ENCODE results near the gene PAX6. TPM values are rescaled to one million over a fixed set of nuclear protein-coding genes. Genes with fewer than 3 reads are reported as not detected.
A peak's percentile ranks its signal among the peaks of the same experiment; 100 is the strongest.

The PAX6 gene
- total and polyA plus RNA-seq, 4 donors = 0.23 to 0.38 TPM; not detected in 2

DNA sequence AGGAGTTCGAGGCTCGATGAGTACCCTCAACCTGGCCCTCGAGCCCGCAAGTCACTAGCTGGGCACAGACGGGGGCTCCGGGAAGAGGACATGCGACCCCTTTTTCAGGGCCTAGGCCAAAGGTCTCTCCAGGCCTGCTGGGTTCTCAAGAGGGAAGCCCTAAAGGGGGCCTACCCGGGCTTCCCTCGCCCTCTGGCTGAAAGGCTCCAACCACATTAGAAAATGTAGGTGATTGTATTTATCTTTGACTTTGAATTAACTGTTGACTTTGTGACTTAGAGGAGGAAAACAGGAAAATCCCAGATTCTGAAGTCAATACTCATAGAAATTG is 7.3 kb upstream of the PAX6 start:
- DNase-seq = no peak
- H3K4me3 ChIP-seq (ENCODE audit: low read length in 2 of 2) = no peak overlapping the region
- no peak overlapping the region for H3K27ac ChIP-seq (ENCODE audit: low read depth in 1 of 2, low read length in 2 of 2)
- WGBS, 2 donors = 20 to 22% methylated on average over 9 of the region's 9 CpGs
- H3K9me3 ChIP-seq (ENCODE audit: control insufficient read depth, low read length) = no peaks in the 10 kb centered on the region
- H3K4me1 ChIP-seq (ENCODE audit: control insufficient read depth in 1 of 2, insufficient read depth in 2 of 2, low read length in 2 of 2) = no peaks in the 10 kb centered on the region
- no peaks in the 10 kb centered on the region for H3K36me3 ChIP-seq (ENCODE audit: control insufficient read depth in 1 of 2, insufficient read depth in 2 of 2, low read length in 1 of 2)
- ATAC-seq (ENCODE audit: low FRiP score) = no peak
- H3K27me3 ChIP-seq (ENCODE audit: control insufficient read depth in 1 of 2, insufficient read depth in 2 of 2, low read length in 1 of 2) = peaks cover 0 to 2% of the 10 kb centered on the region in 2 donors
- intact Hi-C loops (cut with DNase I) = no loop called here

DNA sequence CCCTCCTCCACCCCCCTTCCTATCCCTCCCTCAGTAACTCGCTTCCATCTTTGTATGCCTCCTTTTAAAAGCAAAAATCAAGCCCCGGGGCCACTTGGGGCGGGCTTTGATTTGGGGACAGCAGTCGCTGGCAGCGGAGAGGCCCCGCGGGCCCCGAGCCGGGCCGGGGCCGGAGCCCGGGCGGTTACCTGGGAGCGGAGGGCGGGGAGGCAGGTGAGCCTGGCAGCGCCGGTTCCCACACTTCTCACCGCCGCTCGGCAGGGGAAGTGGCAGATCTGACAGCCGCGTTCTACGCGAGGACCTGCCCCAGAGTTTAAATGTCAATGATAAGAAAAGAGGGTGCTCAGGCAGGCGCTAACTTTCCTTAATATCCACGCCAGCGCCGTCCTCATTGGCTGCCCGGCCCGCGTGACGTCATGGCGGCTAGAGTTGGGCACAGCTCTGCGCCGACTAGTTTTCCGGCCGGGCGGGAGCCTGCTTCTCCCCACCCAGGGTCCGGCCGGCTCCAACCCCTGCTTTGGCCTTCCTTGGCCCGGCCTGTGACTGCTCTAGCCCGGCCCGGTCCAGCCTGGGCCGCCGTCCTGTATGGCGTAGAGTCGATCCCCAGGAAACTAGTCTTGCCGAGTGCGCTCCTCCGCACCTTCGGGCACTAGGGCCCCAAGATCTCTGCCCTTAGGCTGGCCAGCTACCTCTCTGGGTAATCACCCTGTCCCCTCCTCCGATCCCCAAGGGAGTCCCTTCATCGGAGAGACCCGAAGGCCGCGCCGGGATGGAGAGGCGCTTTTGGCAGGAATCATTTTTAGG is 6.7 kb upstream of the PAX6 start:
- peaks cover 0 to 2% of the 10 kb centered on the region in 2 donors for H3K27me3 ChIP-seq (ENCODE audit: control insufficient read depth in 1 of 2, insufficient read depth in 2 of 2, low read length in 1 of 2)
- WGBS, 2 donors = 4 to 5% methylated on average over 55 to 58 of the region's 58 CpGs
- no peak overlapping the region for H3K4me3 ChIP-seq (ENCODE audit: low read length in 2 of 2)
- no peak for DNase-seq
- intact Hi-C loops (cut with DNase I) = no loop called here
- no peaks in the 10 kb centered on the region for H3K36me3 ChIP-seq (ENCODE audit: control insufficient read depth in 1 of 2, insufficient read depth in 2 of 2, low read length in 1 of 2)
- ATAC-seq (ENCODE audit: low FRiP score) = no peak
- H3K9me3 ChIP-seq (ENCODE audit: control insufficient read depth, low read length) = no peaks in the 10 kb centered on the region
- H3K4me1 ChIP-seq (ENCODE audit: control insufficient read depth in 1 of 2, insufficient read depth in 2 of 2, low read length in 2 of 2) = no peaks in the 10 kb centered on the region
- H3K27ac ChIP-seq (ENCODE audit: low read depth in 1 of 2, low read length in 2 of 2) = no peak overlapping the region

DNA sequence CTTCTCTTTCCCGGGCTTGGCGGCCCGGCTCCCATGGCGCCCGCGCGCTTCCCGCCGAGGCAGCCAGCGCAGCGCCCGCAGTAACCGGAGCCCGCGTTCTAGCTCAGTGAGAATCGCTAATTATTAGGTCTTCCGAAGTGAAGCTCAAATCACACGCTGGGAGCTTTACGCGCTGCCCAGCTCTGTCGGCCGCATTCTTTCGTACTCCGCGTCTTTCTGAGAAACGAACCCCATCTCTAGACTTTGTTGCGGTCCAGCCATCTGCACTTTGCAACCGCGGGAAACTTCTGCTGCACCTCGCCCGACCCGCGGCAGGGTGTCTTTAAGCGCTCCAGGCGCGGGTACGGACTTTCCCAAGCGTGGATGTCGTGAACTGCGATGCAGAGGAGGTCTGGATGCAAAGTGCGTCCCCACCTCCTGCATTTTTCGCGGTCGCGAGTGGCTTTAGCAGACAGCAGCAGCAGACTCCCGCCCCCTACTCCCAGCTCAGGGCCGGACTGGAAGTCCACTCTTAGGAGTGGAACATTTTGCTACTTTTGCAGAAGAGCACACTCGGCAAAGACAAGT is 6.0 kb upstream of the PAX6 start:
- Histone ChIP-seq H3K9me3 (ENCODE audit: control insufficient read depth, low read length) (no peaks in the 10 kb centered on the region), H3K27ac (ENCODE audit: low read depth in 1 of 2, low read length in 2 of 2) (no peak overlapping the region), H3K27me3 (ENCODE audit: control insufficient read depth in 1 of 2, insufficient read depth in 2 of 2, low read length in 1 of 2) (peaks cover 0 to 2% of the 10 kb centered on the region in 2 donors), H3K36me3 (ENCODE audit: control insufficient read depth in 1 of 2, insufficient read depth in 2 of 2, low read length in 1 of 2) (no peaks in the 10 kb centered on the region), H3K4me3 (ENCODE audit: low read length in 2 of 2) (no peak overlapping the region), H3K4me1 (ENCODE audit: control insufficient read depth in 1 of 2, insufficient read depth in 2 of 2, low read length in 2 of 2) (no peaks in the 10 kb centered on the region)
- 2% methylated on average over 48 of the region's 48 CpGs for WGBS, 2 donors
- DNase-seq (no peak), ATAC-seq (ENCODE audit: low FRiP score) (no peak)
- intact Hi-C loops (cut with DNase I) = no loop called here

DNA sequence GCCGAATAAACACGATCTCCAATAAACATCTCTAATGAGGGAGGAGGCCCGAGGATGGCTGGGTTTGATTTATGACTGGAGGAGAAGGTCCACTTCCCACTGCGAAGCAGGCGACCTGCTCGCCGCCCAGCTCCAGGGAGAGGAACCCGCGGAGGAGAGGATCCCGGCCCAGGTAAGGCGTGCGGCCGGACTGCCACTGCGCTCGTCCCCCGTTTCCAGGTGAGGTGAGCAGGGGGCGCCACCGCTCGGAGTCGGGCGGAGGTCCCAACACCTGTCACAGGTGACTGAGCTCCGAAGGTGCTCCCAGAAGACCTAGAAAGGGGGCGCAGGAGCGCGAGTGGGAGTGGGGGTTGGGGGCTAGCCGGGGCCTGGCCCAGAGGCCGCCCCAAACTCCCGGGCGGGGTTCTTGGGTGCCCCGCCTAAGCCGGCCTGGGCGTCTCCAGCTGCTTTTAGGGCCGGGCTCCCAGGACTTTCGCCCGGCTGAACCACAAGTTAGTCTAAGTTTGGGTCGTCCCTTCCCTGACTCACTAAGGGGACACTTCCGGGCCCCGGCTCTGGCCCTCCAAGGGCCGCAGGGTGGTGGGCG is 5.4 kb upstream of the PAX6 start:
- no peak for DNase-seq
- Histone ChIP-seq H3K27ac (ENCODE audit: low read depth in 1 of 2, low read length in 2 of 2) (no peak overlapping the region), H3K4me1 (ENCODE audit: control insufficient read depth in 1 of 2, insufficient read depth in 2 of 2, low read length in 2 of 2) (peaks cover 0 to under 1% of the 10 kb centered on the region in 2 donors), H3K9me3 (ENCODE audit: control insufficient read depth, low read length) (no peaks in the 10 kb centered on the region), H3K4me3 (ENCODE audit: low read length in 2 of 2) (no peak overlapping the region), H3K27me3 (ENCODE audit: control insufficient read depth in 1 of 2, insufficient read depth in 2 of 2, low read length in 1 of 2) (peaks cover 0 to 2% of the 10 kb centered on the region in 2 donors), H3K36me3 (ENCODE audit: control insufficient read depth in 1 of 2, insufficient read depth in 2 of 2, low read length in 1 of 2) (no peaks in the 10 kb centered on the region)
- ATAC-seq (ENCODE audit: low FRiP score) = no peak
- intact Hi-C loops (cut with DNase I) = no loop called here
- WGBS, 2 donors = 4% methylated on average over 38 to 40 of the region's 40 CpGs

DNA sequence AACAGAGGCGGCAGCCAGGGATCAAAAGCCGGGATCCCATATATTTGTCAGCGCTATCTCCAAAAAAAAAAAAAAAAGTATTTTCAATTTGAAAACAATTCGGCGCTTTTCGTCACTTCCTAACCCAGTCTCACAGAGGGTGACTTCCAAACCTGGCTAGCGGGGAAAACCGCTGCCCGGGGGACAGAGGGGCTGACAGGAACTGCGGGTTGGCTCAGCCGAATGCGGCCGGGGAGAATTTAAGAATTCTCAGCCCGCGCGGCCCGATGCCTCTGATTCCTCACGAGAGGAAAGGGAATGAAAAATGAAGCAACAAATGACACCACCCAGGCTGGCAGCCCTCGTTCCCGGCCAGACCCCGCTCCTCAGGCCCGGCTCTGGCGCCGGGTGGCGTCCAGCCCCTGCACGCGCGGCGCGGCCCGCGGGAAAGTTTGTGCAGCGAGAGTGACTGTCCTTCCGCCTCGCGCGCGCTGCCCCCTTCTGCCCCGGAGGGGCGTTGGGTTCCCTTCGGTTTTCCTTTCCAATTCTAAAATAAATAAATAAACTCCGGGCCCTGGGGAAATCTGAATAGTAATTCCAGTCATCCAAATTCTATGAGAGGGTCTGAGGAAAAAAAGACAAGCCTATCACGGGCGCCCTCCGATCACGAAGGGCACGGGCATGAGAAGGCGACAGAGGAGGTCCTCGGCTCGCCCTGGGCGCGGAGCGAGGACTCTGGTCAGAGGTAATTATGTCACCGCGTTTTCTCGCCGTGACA is 4.8 kb upstream of the PAX6 start:
- DNase-seq (no peak), ATAC-seq (ENCODE audit: low FRiP score) (no peak)
- Histone ChIP-seq H3K27me3 (ENCODE audit: control insufficient read depth in 1 of 2, insufficient read depth in 2 of 2, low read length in 1 of 2) (peaks cover 0 to 2% of the 10 kb centered on the region in 2 donors), H3K9me3 (ENCODE audit: control insufficient read depth, low read length) (no peaks in the 10 kb centered on the region), H3K36me3 (ENCODE audit: control insufficient read depth in 1 of 2, insufficient read depth in 2 of 2, low read length in 1 of 2) (no peaks in the 10 kb centered on the region), H3K4me3 (ENCODE audit: low read length in 2 of 2) (peak overlapping the region in 1 of 2 donors; percentile 23), H3K4me1 (ENCODE audit: control insufficient read depth in 1 of 2, insufficient read depth in 2 of 2, low read length in 2 of 2) (peaks cover 0 to 3% of the 10 kb centered on the region in 2 donors), H3K27ac (ENCODE audit: low read depth in 1 of 2, low read length in 2 of 2) (no peak overlapping the region)
- 3 to 4% methylated on average over 52 to 57 of the region's 57 CpGs for WGBS, 2 donors
- intact Hi-C loops (cut with DNase I) = no loop called here

DNA sequence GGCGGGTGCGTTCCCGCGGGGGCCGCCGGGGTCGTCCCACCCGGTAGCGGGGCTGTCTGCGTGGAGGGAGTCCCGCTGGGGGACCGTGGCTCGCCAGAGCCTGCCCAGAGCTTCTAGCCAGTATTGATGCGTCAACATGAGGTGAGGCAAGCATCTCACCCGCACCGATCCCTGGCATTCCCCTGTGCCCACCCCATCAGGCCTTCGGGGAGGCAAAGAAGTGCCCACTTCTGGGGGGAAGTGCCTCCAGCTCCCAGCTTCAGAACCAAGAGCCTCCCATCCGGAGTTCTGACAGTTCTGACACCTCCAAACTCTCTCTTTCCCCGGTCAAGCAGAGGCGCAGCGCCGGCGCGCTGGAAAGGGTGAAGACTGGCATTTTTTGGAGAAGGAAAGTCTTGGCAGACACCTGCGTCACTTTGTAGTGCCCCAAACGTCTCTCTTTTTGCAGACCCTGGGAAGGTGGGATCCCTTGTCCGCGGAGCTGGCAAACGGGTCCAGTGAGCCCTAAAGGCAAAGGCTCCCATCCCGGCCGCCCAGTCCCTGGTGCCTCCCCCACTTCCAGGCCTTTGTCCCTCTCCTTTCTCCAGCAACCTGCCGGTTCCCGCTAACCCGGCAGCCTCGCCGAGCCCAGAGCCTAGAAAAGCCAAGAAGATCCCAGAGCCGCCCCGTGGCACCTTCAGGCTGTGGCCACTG is 3.2 kb upstream of the PAX6 start:
- H3K27me3 ChIP-seq (ENCODE audit: control insufficient read depth in 1 of 2, insufficient read depth in 2 of 2, low read length in 1 of 2) = peaks cover 0 to 2% of the 10 kb centered on the region in 2 donors
- no peak overlapping the region for H3K4me3 ChIP-seq (ENCODE audit: low read length in 2 of 2)
- DNase-seq = peak in 1 of 2 donors; percentile 74
- ATAC-seq (ENCODE audit: low FRiP score) = no peak
- peaks cover 0 to 3% of the 10 kb centered on the region in 2 donors for H3K4me1 ChIP-seq (ENCODE audit: control insufficient read depth in 1 of 2, insufficient read depth in 2 of 2, low read length in 2 of 2)
- intact Hi-C loops (cut with DNase I) = no loop called here
- no peaks in the 10 kb centered on the region for H3K9me3 ChIP-seq (ENCODE audit: control insufficient read depth, low read length)
- H3K36me3 ChIP-seq (ENCODE audit: control insufficient read depth in 1 of 2, insufficient read depth in 2 of 2, low read length in 1 of 2) = no peaks in the 10 kb centered on the region
- no peak overlapping the region for H3K27ac ChIP-seq (ENCODE audit: low read depth in 1 of 2, low read length in 2 of 2)
- 5% methylated on average over 35 to 38 of the region's 38 CpGs for WGBS, 2 donors

DNA sequence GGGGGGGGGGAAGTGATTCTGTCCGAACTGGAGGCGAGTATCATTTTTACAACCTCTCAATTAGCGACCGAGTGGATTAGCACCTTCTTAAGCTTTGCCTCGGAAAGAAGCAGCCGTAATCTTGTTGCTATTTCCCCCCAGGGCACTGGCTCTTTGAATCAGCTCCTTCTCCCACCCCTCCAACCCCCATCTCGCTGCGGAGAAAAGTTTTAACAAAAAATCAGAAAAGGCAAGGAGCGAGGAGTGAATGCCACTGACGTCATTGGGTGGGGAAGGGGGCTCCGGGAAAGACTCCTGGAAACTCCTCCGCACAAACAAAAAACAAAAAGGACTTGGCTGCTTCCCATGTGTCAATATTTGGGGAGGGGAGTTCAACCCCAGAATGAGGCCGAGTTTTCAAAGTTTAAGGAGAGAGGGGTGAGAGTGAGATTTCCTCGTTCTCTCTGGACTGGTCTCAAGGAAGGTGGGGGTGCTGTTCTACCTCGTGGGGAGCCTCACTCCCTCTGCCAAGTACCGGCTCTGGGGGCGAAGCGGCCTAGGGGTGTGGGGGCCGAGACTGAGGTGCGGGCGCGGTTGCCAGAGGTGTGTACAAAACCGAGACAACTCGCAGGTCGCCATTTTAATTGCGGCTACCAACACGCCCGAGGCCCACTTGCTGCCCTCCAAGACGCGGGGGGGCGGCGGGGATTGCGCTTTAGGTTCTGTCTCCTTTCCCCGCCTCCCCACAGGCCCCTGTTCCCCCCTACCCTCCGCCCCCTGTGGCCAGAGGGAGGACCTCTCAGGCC is 2.5 kb upstream of the PAX6 start:
- H3K36me3 ChIP-seq (ENCODE audit: control insufficient read depth in 1 of 2, insufficient read depth in 2 of 2, low read length in 1 of 2) = no peaks in the 10 kb centered on the region
- H3K9me3 ChIP-seq (ENCODE audit: control insufficient read depth, low read length) = no peaks in the 10 kb centered on the region
- ATAC-seq (ENCODE audit: low FRiP score) (no peak), DNase-seq (no peak)
- peaks cover 0 to 2% of the 10 kb centered on the region in 2 donors for H3K27me3 ChIP-seq (ENCODE audit: control insufficient read depth in 1 of 2, insufficient read depth in 2 of 2, low read length in 1 of 2)
- 5 to 8% methylated on average over 33 to 35 of the region's 35 CpGs for WGBS, 2 donors
- no peak overlapping the region for H3K4me3 ChIP-seq (ENCODE audit: low read length in 2 of 2)
- intact Hi-C loops (cut with DNase I) = no loop called here
- H3K27ac ChIP-seq (ENCODE audit: low read depth in 1 of 2, low read length in 2 of 2) = no peak overlapping the region
- peaks cover 0 to 3% of the 10 kb centered on the region in 2 donors for H3K4me1 ChIP-seq (ENCODE audit: control insufficient read depth in 1 of 2, insufficient read depth in 2 of 2, low read length in 2 of 2)
